Activated CD4-positive, alpha-beta T cell treated with anti-CD3 and anti-CD28 coated beads for 48 hours (primary cell): ENCODE data around the gene SLC18A2.

Source experiments
- DNase-seq: peaks from one replicate; pipeline ENCODE4 v3.0.0-alpha.2; 2020

Gene SLC18A2

GRCh38 chr10:117239051-117239450 lies 1.9 kb upstream of the SLC18A2 start:
- no peak for DNase-seq

DNA sequence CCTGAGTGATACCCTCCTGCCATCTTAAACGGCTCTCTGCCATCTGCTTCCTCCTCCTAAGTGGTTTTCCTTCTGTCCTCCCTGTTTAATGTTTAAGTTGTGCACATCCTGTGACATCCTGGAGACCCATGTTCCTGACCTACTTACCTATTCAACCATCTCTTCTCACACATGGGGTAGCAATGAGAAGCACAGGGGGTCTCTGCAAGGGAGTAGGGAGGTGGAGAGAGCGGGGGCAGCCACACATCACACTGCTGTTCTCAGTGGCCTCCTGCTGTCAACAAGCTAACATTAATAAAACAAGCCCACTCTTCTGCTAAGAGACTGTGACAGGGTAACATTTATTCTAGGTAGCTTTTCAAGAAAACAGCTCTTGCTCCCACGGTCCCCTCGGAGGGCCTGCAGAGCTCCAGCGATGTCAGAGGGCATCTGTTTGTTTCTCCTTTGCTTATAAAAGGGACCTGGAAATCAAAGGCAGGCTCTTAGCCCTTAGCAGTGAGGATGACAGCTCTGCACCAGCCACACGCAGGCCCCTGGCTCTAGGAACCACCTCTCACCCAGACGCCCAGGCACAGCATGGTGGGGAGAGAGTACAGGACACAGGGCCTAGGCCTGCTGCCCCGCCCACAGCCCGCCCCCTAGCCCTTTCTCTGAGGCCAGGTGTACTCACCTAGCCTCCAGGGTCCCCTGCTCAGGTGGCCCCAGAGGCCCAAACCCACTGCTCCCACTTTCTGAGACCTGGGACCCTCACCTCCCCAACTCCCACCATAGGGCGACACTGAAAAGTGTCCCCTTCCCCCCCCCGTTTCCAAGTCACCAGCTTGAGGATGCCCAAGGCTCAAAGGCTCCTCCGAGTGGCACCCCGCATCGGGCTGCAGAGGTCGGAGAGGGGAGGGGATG lies 943 bp upstream of the SLC18A2 start:
- no peak for DNase-seq

DNA sequence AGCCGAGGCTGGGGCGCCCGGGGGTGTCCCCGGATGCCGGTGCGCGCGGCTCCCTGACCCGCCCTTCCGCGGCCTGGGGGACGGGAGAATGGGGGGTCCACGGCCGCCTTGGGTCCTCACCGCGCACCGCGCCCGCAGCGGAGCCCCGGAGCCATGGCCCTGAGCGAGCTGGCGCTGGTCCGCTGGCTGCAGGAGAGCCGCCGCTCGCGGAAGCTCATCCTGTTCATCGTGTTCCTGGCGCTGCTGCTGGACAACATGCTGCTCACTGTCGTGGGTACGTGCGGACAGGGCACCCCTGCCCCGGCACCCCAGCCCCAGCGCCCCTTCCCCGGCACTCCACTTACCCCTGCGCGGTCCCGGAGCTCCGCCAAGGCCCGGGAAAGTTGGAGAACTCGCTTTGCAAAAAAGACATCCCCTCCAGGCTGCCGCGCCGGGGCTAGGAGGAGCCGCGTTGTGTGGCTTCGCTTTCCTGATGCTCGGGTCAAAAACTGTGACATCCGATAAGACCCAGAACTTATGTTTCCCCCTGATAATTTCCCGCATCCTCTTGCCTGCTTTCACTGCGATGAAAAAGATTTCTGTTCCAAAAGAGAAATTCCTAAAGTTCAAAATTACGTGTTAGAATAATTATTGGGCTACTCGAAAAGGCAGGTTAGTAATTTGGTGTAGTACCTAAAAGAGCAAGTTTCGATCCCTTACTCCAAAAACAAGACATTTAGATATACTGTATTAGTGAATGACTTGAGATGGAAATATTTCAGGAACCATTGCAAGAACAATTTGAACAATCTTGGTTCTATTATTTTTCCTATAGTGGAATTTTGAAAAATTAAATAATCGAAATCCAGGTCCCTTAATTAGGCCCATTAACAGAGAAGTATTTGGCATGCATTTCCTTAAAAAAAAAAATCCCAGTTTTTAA lies 888 bp downstream of the SLC18A2 start:
- DNase-seq = no peak

DNA sequence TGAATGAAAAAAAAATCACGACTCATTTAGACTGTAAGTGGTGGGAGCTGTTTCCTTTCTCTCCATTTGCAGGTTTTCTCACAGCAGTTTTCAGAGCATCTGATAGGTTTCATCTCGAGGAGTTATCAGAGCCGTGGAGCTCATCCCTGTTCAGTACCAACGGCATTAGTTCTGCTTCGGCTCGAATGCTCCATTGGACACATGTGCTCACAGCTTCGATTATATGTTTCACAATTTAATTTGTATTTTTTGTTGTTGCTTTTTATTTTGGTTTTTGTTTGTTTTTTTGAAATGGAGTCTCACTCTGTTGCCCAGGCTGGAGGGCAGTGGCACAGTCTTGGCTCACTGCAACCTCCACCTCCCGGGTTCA lies 1.5 kb downstream of the SLC18A2 start:
- DNase-seq = no peak

DNA sequence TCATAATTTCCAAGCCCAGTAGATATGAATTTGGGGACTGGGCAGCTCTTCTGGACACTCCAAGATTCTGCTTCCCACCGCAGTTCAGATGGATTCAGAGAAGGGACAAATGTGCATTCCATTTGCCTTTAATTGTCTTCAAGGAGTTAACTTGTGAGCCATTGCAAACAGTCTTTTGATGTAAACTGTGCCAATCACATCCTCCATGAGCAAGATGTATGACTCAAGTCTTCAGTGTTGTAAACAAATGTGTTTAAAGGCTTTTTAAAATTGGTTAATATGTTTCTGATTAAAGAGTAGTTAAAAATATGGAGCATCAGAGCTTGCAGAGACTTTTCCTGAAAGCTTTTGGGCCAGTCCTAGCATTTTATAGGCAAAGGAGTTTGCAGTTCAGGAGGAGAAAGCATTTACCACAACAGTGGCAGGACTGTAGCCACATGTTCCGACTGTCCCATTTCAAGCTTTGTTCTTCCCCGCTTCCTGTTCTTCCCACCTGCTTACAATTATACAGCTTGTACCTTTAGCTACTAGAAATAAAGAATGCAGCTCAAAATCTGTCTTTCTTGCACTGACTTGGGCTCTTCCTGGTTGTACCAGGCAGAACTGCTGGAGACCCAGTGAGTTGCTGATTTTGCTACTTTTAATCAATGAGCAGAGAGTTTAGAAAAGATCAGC lies 6.2 kb downstream of the SLC18A2 start:
- no peak for DNase-seq

- DNase-seq = no peak
Measured at GRCh38 chr10:117248750-117249465, 8.0 kb downstream of the SLC18A2 start.

- DNase-seq = no peak
Measured at GRCh38 chr10:117249493-117250093, 8.7 kb downstream of the SLC18A2 start.

GRCh38 chr10:117250411-117250810 lies 9.5 kb downstream of the SLC18A2 start:
- no peak for DNase-seq

- no peak for DNase-seq
Measured at GRCh38 chr10:117253908-117254307, 13.0 kb downstream of the SLC18A2 start.

GRCh38 chr10:117254338-117254737 lies 13.4 kb downstream of the SLC18A2 start:
- DNase-seq = no peak

GRCh38 chr10:117254774-117255735 lies 14.1 kb downstream of the SLC18A2 start:
- DNase-seq = no peak

GRCh38 chr10:117255835-117256460 lies 15.0 kb downstream of the SLC18A2 start:
- DNase-seq = no peak

- no peak for DNase-seq
Measured at GRCh38 chr10:117256910-117257309, 16.0 kb downstream of the SLC18A2 start.

DNA sequence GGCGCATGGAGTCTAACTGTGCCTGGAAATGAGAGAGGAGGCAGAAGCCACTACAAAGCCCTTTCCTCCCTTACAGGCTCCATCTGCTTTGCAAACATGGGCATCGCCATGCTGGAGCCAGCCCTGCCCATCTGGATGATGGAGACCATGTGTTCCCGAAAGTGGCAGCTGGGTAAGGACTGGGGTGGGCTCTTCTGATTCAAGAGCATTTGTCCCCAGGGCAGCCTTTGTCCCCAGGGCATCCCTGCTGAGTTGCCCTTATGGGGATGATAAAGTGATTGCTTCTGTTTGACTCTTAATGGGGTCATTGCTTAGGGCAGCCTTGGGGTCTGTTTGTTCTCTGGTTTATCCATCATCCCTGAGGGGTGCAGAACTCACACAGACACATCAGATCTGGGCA lies 16.8 kb downstream of the SLC18A2 start:
- no peak for DNase-seq

DNA sequence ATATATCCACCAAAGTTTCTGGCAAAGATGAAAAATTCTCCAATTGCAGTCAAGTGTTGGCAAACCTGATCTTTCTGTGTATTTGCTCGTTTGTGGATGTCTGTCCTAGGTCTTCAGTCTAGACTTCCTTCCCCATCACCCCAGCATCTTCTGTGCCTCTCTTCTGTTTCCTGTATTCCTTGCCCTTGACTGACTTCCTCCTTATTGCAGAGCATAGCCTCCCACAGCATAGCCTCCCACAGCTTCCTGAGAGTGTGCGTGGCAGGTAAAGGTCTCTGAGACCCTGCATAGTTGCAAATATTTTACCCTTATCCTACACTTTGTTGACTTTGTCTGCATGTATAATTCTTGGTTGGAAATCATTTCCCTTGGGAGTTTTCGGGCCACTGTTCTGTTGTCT lies 18.4 kb downstream of the SLC18A2 start:
- no peak for DNase-seq

- no peak for DNase-seq
Measured at GRCh38 chr10:117260084-117260483, 19.2 kb downstream of the SLC18A2 start.

- no peak for DNase-seq
Measured at GRCh38 chr10:117261501-117261900, 20.6 kb downstream of the SLC18A2 start.

- DNase-seq = no peak
Measured at GRCh38 chr10:117262291-117262902, 21.5 kb downstream of the SLC18A2 start.

GRCh38 chr10:117262903-117263293 lies 22.0 kb downstream of the SLC18A2 start:
- no peak for DNase-seq

DNA sequence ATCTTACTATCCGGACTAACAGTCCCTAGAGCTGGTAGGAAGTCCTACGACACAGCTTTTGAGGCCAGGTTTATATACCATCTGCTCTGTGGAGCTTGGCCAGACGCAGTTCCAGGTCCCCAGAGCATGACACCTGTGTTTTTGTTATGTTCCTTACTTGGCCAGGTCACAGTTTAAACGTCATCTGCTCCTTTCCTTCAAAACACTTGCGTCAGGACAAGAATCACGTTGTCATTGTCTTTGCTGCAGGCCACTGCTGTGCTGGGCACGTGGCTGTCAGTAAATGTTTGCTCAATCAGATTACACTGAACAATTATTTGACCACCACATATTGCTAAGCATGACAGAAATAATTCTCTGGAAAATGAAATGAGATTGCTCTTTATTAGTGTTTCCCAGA lies 23.9 kb downstream of the SLC18A2 start:
- DNase-seq = no peak
